ENCODE data around the gene RNF8. TPM values are rescaled to one million over a fixed set of nuclear protein-coding genes. Genes with fewer than 3 reads are reported as not detected.

The RNF8 gene
- total RNA-seq, 1 experiment from 2014 or later = 35.9 TPM

- TF ChIP-seq CREB1 (CRISPR knock-in tag; IDR thresholded peaks at IDR 0.05) = no peak
- no peak for TF ChIP-seq MXD4 (CRISPR knock-in tag; IDR thresholded peaks at IDR 0.05; ENCODE audit: borderline replicate concordance)
- TF ChIP-seq ZBTB43 (CRISPR knock-in tag; IDR thresholded peaks at IDR 0.05) = no peak
- no peak for TF ChIP-seq E2F4 (CRISPR knock-in tag; IDR thresholded peaks at IDR 0.05; ENCODE audit: borderline replicate concordance, low read depth)
- TF ChIP-seq ZNF121 (CRISPR knock-in tag; IDR thresholded peaks at IDR 0.05) = no peak
- no peak for TF ChIP-seq MLX (CRISPR knock-in tag; IDR thresholded peaks at IDR 0.05)
- no peak for TF ChIP-seq FOXP4 (CRISPR knock-in tag; IDR thresholded peaks at IDR 0.05)
- no peak for TF ChIP-seq JUN (CRISPR knock-in tag; IDR thresholded peaks at IDR 0.05)
- no peak for TF ChIP-seq FOXJ3 (CRISPR knock-in tag; IDR thresholded peaks at IDR 0.05; ENCODE audit: borderline replicate concordance)
- no peak for TF ChIP-seq ZNF263 (CRISPR knock-in tag; IDR thresholded peaks at IDR 0.05; ENCODE audit: low read depth)
- H3K27me3 Mint-ChIP-seq (ENCODE audit: low read depth) = no peaks in the 10 kb centered on the region
- no peak overlapping the region for H3K4me3 Mint-ChIP-seq
- H3K36me3 Mint-ChIP-seq = peaks cover 27% of the 10 kb centered on the region
- H3K4me1 Mint-ChIP-seq = no peaks in the 10 kb centered on the region
- no peaks in the 10 kb centered on the region for H3K9me3 Mint-ChIP-seq
- ATAC-seq (no peak), DNase-seq (ENCODE audit: low spot score) (no peak)
- H3K27ac Mint-ChIP-seq = no peak overlapping the region
- ChIA-PET CTCF (no interaction called here), POLR2A (no interaction called here)
These were observed 22.7 kb upstream of the RNF8 start for GRCh38 chr6:37331047-37331446.

GRCh38 chr6:37332894-37333293 lies 20.9 kb upstream of the RNF8 start:
- ATAC-seq (no peak), DNase-seq (ENCODE audit: low spot score) (no peak)
- Mint-ChIP-seq H3K4me3 (no peak overlapping the region), H3K27me3 (ENCODE audit: low read depth) (no peaks in the 10 kb centered on the region), H3K27ac (no peak overlapping the region), H3K9me3 (no peaks in the 10 kb centered on the region), H3K36me3 (peaks cover 24% of the 10 kb centered on the region), H3K4me1 (no peaks in the 10 kb centered on the region)
- CTCF ChIA-PET = no interaction called here
- POLR2A ChIA-PET = no interaction called here
- TF ChIP-seq GABPB1 (CRISPR knock-in tag; IDR thresholded peaks at IDR 0.05) (no peak), IRF2 (CRISPR knock-in tag; IDR thresholded peaks at IDR 0.05; ENCODE audit: borderline replicate concordance, low read depth) (no peak), HMGXB4 (CRISPR knock-in tag; IDR thresholded peaks at IDR 0.05) (no peak), E2F5 (CRISPR knock-in tag; IDR thresholded peaks at IDR 0.05) (no peak), ARID4B (CRISPR knock-in tag; IDR thresholded peaks at IDR 0.05; ENCODE audit: borderline replicate concordance) (no peak), PRRX2 (CRISPR knock-in tag; IDR thresholded peaks at IDR 0.05) (no peak), ATF1 (CRISPR knock-in tag; IDR thresholded peaks at IDR 0.05) (no peak), RELA (CRISPR knock-in tag; IDR thresholded peaks at IDR 0.05; ENCODE audit: borderline replicate concordance) (no peak), ZMAT4 (CRISPR knock-in tag; IDR thresholded peaks at IDR 0.05) (no peak), CTCF (IDR thresholded peaks at IDR 0.05) (no peak), MXD4 (CRISPR knock-in tag; IDR thresholded peaks at IDR 0.05; ENCODE audit: borderline replicate concordance) (no peak)

All from WTC11 (cell line).